ENCODE results near the gene EPB41.

The EPB41 gene

GRCh38 chr1:29052941-29053340 lies 138.6 kb downstream of the EPB41 start:
- Histone ChIP-seq H4K20me1 (ENCODE audit: insufficient read depth, low read length) (no peaks in the 10 kb centered on the region), H3K4me2 (ENCODE audit: low read length) (peak overlapping the region; percentile 55), H3K27ac (ENCODE audit: low read length) (peak overlapping the region; percentile 53), H2AFZ (ENCODE audit: low read depth, low read length) (peak overlapping the region; percentile 46; the same call in 1 of the 2 replicates), H3K4me1 (ENCODE audit: low read length) (peaks cover 15% of the 10 kb centered on the region), H3K4me3 (ENCODE audit: low read length) (no peak overlapping the region), H3K79me2 (ENCODE audit: low read length) (no peaks in the 10 kb centered on the region), H3K27me3 (ENCODE audit: low read depth, low read length) (no peaks in the 10 kb centered on the region), H3K9ac (ENCODE audit: low read length) (0 out of 2 replicates have a peak overlapping the region, but pooled peaks have one; percentile 8), H3K36me3 (replicated peaks; ENCODE audit: low read depth, low read length) (no peaks in the 10 kb centered on the region), H3K9me3 (ENCODE audit: insufficient read depth, low read length) (no peaks in the 10 kb centered on the region)
- no peak for TF ChIP-seq EZH2phosphoT487 (IDR thresholded peaks at IDR 0.05; ENCODE audit: low read depth)
- TF ChIP-seq, protein P1, sequence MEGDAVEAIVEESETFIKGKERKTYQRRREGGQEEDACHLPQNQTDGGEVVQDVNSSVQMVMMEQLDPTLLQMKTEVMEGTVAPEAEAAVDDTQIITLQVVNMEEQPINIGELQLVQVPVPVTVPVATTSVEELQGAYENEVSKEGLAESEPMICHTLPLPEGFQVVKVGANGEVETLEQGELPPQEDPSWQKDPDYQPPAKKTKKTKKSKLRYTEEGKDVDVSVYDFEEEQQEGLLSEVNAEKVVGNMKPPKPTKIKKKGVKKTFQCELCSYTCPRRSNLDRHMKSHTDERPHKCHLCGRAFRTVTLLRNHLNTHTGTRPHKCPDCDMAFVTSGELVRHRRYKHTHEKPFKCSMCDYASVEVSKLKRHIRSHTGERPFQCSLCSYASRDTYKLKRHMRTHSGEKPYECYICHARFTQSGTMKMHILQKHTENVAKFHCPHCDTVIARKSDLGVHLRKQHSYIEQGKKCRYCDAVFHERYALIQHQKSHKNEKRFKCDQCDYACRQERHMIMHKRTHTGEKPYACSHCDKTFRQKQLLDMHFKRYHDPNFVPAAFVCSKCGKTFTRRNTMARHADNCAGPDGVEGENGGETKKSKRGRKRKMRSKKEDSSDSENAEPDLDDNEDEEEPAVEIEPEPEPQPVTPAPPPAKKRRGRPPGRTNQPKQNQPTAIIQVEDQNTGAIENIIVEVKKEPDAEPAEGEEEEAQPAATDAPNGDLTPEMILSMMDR (IDR thresholded peaks at IDR 0.05; ENCODE audit: low read depth, low read length), result no peak

DNA sequence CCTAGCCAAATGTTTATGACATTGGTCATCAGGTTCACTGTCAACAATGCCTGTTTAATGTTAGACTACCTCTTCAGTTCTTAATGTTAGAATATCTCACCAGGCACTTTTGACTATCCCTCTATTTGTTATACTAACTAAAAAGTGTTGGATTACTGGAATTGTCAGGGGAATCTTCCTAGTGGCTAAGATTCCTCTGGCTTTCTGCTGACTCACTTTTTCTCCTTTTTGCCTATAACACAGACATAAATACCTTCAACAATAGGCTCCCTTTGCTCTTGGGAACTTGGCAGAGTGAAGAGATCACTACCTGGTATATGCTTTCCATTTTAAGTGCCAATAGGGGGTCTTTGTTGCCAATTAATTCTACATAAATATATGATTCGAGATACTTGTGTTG lies 140.8 kb downstream of the EPB41 start:
- Histone ChIP-seq H3K4me1 (ENCODE audit: low read length) (peaks cover 15% of the 10 kb centered on the region), H3K4me3 (ENCODE audit: low read length) (no peak overlapping the region), H3K27ac (ENCODE audit: low read length) (no peak overlapping the region), H4K20me1 (ENCODE audit: insufficient read depth, low read length) (no peaks in the 10 kb centered on the region), H3K9ac (ENCODE audit: low read length) (no peak overlapping the region), H2AFZ (ENCODE audit: low read depth, low read length) (no peak overlapping the region), H3K4me2 (ENCODE audit: low read length) (no peak overlapping the region), H3K36me3 (replicated peaks; ENCODE audit: low read depth, low read length) (no peaks in the 10 kb centered on the region), H3K27me3 (ENCODE audit: low read depth, low read length) (no peaks in the 10 kb centered on the region), H3K79me2 (ENCODE audit: low read length) (no peaks in the 10 kb centered on the region), H3K9me3 (ENCODE audit: insufficient read depth, low read length) (no peaks in the 10 kb centered on the region)
- TF ChIP-seq, protein P1 (IDR thresholded peaks at IDR 0.05; ENCODE audit: low read depth, low read length), result no peak
- TF ChIP-seq EZH2phosphoT487 (IDR thresholded peaks at IDR 0.05; ENCODE audit: low read depth), result no peak

- Histone ChIP-seq H3K27ac (ENCODE audit: low read length) (no peak overlapping the region), H3K4me3 (ENCODE audit: low read length) (no peak overlapping the region), H2AFZ (ENCODE audit: low read depth, low read length) (no peak overlapping the region), H3K27me3 (ENCODE audit: low read depth, low read length) (no peaks in the 10 kb centered on the region), H3K9me3 (ENCODE audit: insufficient read depth, low read length) (no peaks in the 10 kb centered on the region), H3K79me2 (ENCODE audit: low read length) (no peaks in the 10 kb centered on the region), H4K20me1 (ENCODE audit: insufficient read depth, low read length) (no peaks in the 10 kb centered on the region), H3K4me1 (ENCODE audit: low read length) (peaks cover 15% of the 10 kb centered on the region), H3K9ac (ENCODE audit: low read length) (no peak overlapping the region), H3K36me3 (replicated peaks; ENCODE audit: low read depth, low read length) (no peaks in the 10 kb centered on the region), H3K4me2 (ENCODE audit: low read length) (no peak overlapping the region)
- TF ChIP-seq EZH2phosphoT487 (IDR thresholded peaks at IDR 0.05; ENCODE audit: low read depth), result no peak
- TF ChIP-seq, protein P1 (IDR thresholded peaks at IDR 0.05; ENCODE audit: low read depth, low read length), result no peak
Measured at GRCh38 chr1:29056256-29056655, 141.9 kb downstream of the EPB41 start.

- no peak for TF ChIP-seq EZH2phosphoT487 (IDR thresholded peaks at IDR 0.05; ENCODE audit: low read depth)
- TF ChIP-seq, protein P1 (IDR thresholded peaks at IDR 0.05; ENCODE audit: low read depth, low read length), result no peak
- Histone ChIP-seq H3K27ac (ENCODE audit: low read length) (no peak overlapping the region), H3K4me3 (ENCODE audit: low read length) (no peak overlapping the region), H3K27me3 (ENCODE audit: low read depth, low read length) (no peaks in the 10 kb centered on the region), H2AFZ (ENCODE audit: low read depth, low read length) (no peak overlapping the region), H3K4me2 (ENCODE audit: low read length) (no peak overlapping the region), H3K9me3 (ENCODE audit: insufficient read depth, low read length) (no peaks in the 10 kb centered on the region), H4K20me1 (ENCODE audit: insufficient read depth, low read length) (no peaks in the 10 kb centered on the region), H3K36me3 (replicated peaks; ENCODE audit: low read depth, low read length) (no peaks in the 10 kb centered on the region), H3K4me1 (ENCODE audit: low read length) (peaks cover 6% of the 10 kb centered on the region), H3K79me2 (ENCODE audit: low read length) (no peaks in the 10 kb centered on the region), H3K9ac (ENCODE audit: low read length) (no peak overlapping the region)
Measured at GRCh38 chr1:29057700-29058099, 143.3 kb downstream of the EPB41 start.
